HG03354 (cell line): ENCODE data around the gene IPO4.

Experiments used
- ATAC-seq: cut with Tn5 transposase; IDR thresholded peaks from one replicate; pipeline ENCODE4 v1.9.1; 2021; ENCODE audit warnings: mild to moderate bottlenecking; ENCODE audit not compliant: unreplicated experiment, poor library complexity, severe bottlenecking

IPO4 gene

GRCh38 chr14:24179961-24180796 is 8.4 kb downstream of the IPO4 start:
- no peak for ATAC-seq

GRCh38 chr14:24179294-24179960 is 9.2 kb downstream of the IPO4 start:
- no peak for ATAC-seq

GRCh38 chr14:24178399-24179178 is 10.0 kb downstream of the IPO4 start:
- no peak for ATAC-seq

- ATAC-seq = no peak
Observed at GRCh38 chr14:24177891-24178290, 10.7 kb downstream of the IPO4 start.

GRCh38 chr14:24177041-24177825 is 11.4 kb downstream of the IPO4 start:
- no peak for ATAC-seq

DNA sequence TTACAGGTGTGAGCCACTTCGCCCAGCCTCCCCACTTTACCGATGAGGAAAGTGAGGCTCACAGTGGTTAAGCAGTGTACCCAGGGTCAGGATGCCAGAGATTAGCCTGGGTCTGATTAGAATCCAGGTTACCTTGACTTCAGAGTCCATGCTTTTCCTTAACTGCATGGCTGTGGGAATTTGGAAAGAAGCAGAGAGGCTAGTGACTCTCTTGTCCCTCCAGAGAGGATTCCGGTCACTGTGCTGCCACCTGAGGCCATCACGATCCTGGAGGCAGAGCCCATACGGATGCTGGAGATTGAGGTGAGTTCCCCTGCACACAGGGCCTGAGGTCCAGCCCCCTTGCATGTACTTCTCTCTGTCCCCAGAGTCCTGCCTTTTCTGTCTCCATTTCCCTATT is 12.0 kb downstream of the IPO4 start:
- ATAC-seq = no peak

GRCh38 chr14:24172871-24173281 is 15.7 kb downstream of the IPO4 start:
- no peak for ATAC-seq

- ATAC-seq = no peak
Observed at GRCh38 chr14:24172261-24172860, 16.3 kb downstream of the IPO4 start.

DNA sequence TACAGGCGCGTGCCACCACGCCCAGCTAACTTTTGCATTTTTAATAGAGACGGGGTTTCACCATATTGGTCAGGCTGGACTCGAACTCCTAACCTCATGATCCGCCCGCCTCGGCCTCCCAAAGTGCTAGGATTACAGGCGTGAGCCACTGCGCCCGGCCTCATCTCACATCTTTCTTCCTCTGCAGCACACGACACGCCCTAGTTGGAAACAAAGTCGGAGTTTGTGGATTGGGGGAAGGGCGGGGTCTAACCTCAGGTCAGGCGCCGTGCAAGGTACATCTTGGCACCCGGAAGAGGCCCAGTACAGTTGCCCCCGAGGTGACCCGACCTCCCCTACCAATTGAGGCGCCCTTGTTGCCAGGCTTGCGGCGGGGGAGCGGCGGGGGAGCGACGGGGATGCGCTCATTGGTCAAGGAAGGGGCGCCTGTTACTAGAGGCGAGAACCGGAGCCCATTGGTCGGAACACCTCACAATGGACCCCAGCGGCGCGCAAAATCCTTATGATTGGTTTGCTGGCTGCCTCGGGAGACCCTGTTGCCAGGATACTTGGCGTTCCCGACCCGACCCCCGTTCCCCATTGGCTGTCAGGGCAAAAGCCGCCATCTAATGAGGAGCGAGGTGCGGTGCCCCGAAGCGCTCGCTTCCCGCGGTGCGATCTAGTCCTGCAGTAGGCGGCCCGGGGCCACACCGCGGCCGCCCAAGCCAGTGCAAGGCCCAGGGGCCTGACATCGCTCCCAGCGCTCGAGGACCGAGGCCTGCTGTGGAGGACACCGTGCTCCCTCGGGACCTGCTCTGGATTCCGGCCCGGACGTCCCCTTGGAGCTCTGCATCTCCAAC is 17.0 kb downstream of the IPO4 start, which contains the start of gene REC8:
TSS of gene REC8 (plus strand) at position 659 of the 839 bp plus-strand sequence. CDS start 473 bp downstream, outside the sequence.
- ATAC-seq = peak; percentile 88

DNA sequence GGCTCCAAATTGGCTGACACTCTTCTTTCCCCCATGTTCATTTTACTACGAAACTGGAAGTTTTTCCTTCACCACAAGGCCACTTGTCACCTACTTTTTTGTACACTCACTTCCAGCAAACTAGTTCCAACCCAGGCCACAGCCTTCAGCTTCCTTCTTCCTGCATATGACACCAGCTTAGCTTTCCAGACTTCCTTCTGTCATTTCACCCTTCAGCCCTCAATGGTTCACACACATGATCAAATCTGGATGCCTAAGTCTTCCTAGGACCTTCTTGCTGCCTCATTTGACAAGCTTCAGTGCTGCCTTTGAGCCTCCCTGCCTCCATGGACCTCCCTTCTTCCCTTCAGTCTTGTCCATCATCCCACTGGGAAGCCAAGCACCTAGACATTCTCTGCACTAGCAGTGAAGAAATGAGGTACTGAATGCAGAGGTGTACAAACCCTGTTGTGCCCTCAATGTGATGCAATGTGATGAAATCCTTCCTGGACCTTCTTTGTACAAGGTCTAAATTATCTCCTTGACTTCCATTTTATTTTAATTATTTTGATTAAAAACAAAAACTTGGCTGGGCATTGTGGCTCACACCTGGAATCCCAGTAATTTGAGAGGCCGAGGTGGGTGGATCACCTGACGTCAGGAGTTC is 21.0 kb downstream of the IPO4 start:
- no peak for ATAC-seq

DNA sequence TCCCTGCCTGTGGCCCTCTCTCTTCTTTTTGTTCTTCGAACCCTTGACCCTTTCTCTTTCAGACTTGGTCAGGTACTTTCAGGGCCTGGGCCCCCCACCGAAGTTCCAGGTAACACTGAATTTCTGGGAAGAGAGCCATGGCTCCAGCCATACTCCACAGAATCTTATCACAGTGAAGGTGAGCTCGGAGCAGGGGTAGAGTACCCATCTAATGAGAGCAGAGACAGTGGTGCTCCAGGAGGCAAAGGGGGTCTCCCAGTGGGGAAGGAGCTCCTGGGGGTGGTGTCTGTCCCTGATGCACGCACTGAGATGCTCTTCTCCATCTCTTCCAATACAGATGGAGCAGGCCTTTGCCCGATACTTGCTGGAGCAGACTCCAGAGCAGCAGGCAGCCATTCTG is 22.8 kb downstream of the IPO4 start:
- no peak for ATAC-seq

GRCh38 chr14:24164518-24164991 is 24.1 kb downstream of the IPO4 start:
- no peak for ATAC-seq

DNA sequence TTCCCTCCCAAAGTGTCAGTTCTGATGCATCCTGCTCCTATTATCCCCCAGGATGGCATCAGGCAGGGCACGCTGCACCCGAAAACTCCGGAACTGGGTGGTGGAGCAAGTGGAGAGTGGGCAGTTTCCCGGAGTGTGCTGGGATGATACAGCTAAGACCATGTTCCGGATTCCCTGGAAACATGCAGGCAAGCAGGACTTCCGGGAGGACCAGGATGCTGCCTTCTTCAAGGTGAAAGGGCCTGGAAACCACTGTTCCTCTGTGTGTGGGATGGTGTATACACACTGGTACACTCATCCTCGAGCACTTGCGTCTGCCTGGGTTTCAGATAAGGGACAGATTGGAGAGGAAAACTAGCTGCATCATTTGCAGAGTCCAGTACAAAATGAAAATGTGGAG is 26.5 kb downstream of the IPO4 start:
- no peak for ATAC-seq

GRCh38 chr14:24160850-24161804 is 27.5 kb downstream of the IPO4 start, which contains the start of gene IRF9:
Gene IRF9 (plus strand): TSS chr14:24161265. CDS start chr14:24162145, 880 bp downstream.
- peak; percentile 87 for ATAC-seq

- ATAC-seq = no peak
Observed at GRCh38 chr14:24160499-24160849, 28.1 kb downstream of the IPO4 start.

DNA sequence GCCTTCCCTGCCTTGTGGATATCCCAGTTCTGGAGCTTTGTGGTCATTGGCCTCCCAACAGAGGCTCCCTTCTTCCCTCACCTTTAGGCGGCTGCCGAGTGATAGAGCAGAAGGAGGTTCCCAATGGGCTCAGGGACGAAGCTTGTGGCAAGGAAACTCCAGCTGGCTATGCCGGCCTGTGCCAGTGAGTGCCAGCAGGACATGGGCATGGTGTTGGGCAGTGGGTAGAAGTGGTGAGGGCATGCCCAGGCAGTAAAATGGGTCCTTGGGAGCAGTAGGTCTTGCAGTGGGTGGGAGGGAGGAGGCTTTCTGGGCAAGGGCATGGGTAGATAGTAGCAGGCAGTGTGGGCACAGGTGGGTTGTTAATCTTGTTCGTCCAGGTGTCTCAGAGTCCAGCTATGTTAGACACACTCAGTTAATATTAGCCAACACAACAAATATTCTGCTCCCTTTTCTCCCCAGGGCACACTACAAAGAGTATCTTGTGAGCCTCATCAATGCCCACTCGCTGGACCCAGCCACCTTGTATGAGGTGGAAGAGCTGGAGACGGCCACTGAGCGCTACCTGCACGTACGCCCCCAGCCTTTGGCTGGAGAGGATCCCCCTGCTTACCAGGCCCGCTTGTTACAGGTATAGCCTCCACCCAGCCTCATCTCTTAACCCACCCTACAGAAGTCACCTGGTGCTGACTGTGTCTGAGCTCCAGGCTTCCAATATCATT is 28.7 kb downstream of the IPO4 start:
- ATAC-seq = no peak
